Measurements from ENCODE around the gene STX12.

STX12 gene

GRCh38 chr1:27726173-27727044 is 46.6 kb upstream of the STX12 start:
- no CpG with 5 or more reads among the region's 46 CpGs for WGBS (ENCODE audit: extremely low coverage, insufficient coverage, insufficient read length)
- H3K18ac ChIP-seq (ENCODE audit: low read length) = peak overlapping the region; percentile 42
- H4K91ac ChIP-seq (ENCODE audit: low read depth, low read length) = peak overlapping the region; percentile 16
- peak overlapping the region; percentile 3 for H2BK12ac ChIP-seq (ENCODE audit: low read length)
- no peak overlapping the region for H2AK5ac ChIP-seq (ENCODE audit: low read length)
- H3K79me2 ChIP-seq (ENCODE audit: control insufficient read depth, insufficient read depth, low read length, poor library complexity) = peaks cover 7% of the 10 kb centered on the region
- no peaks in the 10 kb centered on the region for H3K9me3 ChIP-seq (ENCODE audit: insufficient read depth, low read depth, low read length)
- peak overlapping the region; percentile 17 for H3K4ac ChIP-seq (ENCODE audit: low read depth, low read length)
- H3K36me3 ChIP-seq (ENCODE audit: control insufficient read depth in 1 of 2, insufficient read depth in 2 of 2, low read length in 2 of 2) = peaks cover 0 to 1% of the 10 kb centered on the region in 2 experiments
- H3K4me2 ChIP-seq (ENCODE audit: low read length) = peak overlapping the region; percentile 79
- H3K27ac ChIP-seq (ENCODE audit: low read depth, low read length) = peak overlapping the region; percentile 87
- peaks cover 0 to 6% of the 10 kb centered on the region in 2 experiments for H3K4me1 ChIP-seq (ENCODE audit: control insufficient read depth in 1 of 2, insufficient read depth in 2 of 2, low read length in 2 of 2)
- H2BK5ac ChIP-seq (ENCODE audit: low read depth, low read length, poor library complexity) = peak overlapping the region; percentile 38
- peak overlapping the region; percentile 39 for H3K9ac ChIP-seq (ENCODE audit: low read length)
- H2AFZ ChIP-seq (ENCODE audit: insufficient read depth, low read length, poor library complexity) = peak overlapping the region; percentile 97
- peak overlapping the region; percentile 71 for H2BK120ac ChIP-seq (ENCODE audit: insufficient read depth, low read length, poor library complexity)
- peak overlapping the region; percentile 86 for H3K14ac ChIP-seq (ENCODE audit: low read length)
- peaks cover 10% of the 10 kb centered on the region for H3K79me1 ChIP-seq (ENCODE audit: low read length)
- H3K23ac ChIP-seq (ENCODE audit: low read length) = no peak overlapping the region
- H3K27me3 ChIP-seq (ENCODE audit: insufficient read depth, low read length) = no peaks in the 10 kb centered on the region
- H4K12ac ChIP-seq (ENCODE audit: low read depth, low read length) = peak overlapping the region; percentile 83
- peak overlapping the region; percentile 85 for H3K4me3 ChIP-seq (ENCODE audit: low read depth, low read length)
- peak overlapping the region; percentile 50 for H4K8ac ChIP-seq (ENCODE audit: low read depth, low read length)
- DNase-seq = peak in 1 of 2 donors; percentile 30

GRCh38 chr1:27727126-27727525 is 45.9 kb upstream of the STX12 start:
- peaks cover 0 to 6% of the 10 kb centered on the region in 2 experiments for H3K4me1 ChIP-seq (ENCODE audit: control insufficient read depth in 1 of 2, insufficient read depth in 2 of 2, low read length in 2 of 2)
- H3K14ac ChIP-seq (ENCODE audit: low read length) = no peak overlapping the region
- H3K27ac ChIP-seq (ENCODE audit: low read depth, low read length) = no peak overlapping the region
- H3K79me2 ChIP-seq (ENCODE audit: control insufficient read depth, insufficient read depth, low read length, poor library complexity) = peaks cover 7% of the 10 kb centered on the region
- H4K12ac ChIP-seq (ENCODE audit: low read depth, low read length) = no peak overlapping the region
- H3K18ac ChIP-seq (ENCODE audit: low read length) = no peak overlapping the region
- no peak overlapping the region for H3K4ac ChIP-seq (ENCODE audit: low read depth, low read length)
- H3K27me3 ChIP-seq (ENCODE audit: insufficient read depth, low read length) = no peaks in the 10 kb centered on the region
- H2BK12ac ChIP-seq (ENCODE audit: low read length) = no peak overlapping the region
- no peak overlapping the region for H3K9ac ChIP-seq (ENCODE audit: low read length)
- no peak overlapping the region for H3K4me3 ChIP-seq (ENCODE audit: low read depth, low read length)
- whole genome bisulfite sequencing (ENCODE audit: extremely low coverage, insufficient coverage, insufficient read length) = no CpG with 5 or more reads among the region's 3 CpGs
- H3K9me3 ChIP-seq (ENCODE audit: insufficient read depth, low read depth, low read length) = no peaks in the 10 kb centered on the region
- peaks cover 10% of the 10 kb centered on the region for H3K79me1 ChIP-seq (ENCODE audit: low read length)
- H2AK5ac ChIP-seq (ENCODE audit: low read length) = no peak overlapping the region
- H2BK120ac ChIP-seq (ENCODE audit: insufficient read depth, low read length, poor library complexity) = no peak overlapping the region
- no peak overlapping the region for H4K8ac ChIP-seq (ENCODE audit: low read depth, low read length)
- H3K36me3 ChIP-seq (ENCODE audit: control insufficient read depth in 1 of 2, insufficient read depth in 2 of 2, low read length in 2 of 2) = peaks cover 0 to 1% of the 10 kb centered on the region in 2 experiments
- DNase-seq = peak in 1 of 2 donors; percentile 18
- no peak overlapping the region for H2BK5ac ChIP-seq (ENCODE audit: low read depth, low read length, poor library complexity)
- H2AFZ ChIP-seq (ENCODE audit: insufficient read depth, low read length, poor library complexity) = no peak overlapping the region
- H3K23ac ChIP-seq (ENCODE audit: low read length) = no peak overlapping the region
- H4K91ac ChIP-seq (ENCODE audit: low read depth, low read length) = no peak overlapping the region
- H3K4me2 ChIP-seq (ENCODE audit: low read length) = no peak overlapping the region

- Histone ChIP-seq H2AFZ (ENCODE audit: insufficient read depth, low read length, poor library complexity) (no peak overlapping the region), H3K4me1 (ENCODE audit: control insufficient read depth in 1 of 2, insufficient read depth in 2 of 2, low read length in 2 of 2) (no peaks in the 10 kb centered on the region), H3K23ac (ENCODE audit: low read length) (no peak overlapping the region), H2AK5ac (ENCODE audit: low read length) (no peak overlapping the region), H3K4me2 (ENCODE audit: low read length) (no peak overlapping the region), H2BK5ac (ENCODE audit: low read depth, low read length, poor library complexity) (no peak overlapping the region), H3K18ac (ENCODE audit: low read length) (no peak overlapping the region), H4K12ac (ENCODE audit: low read depth, low read length) (no peak overlapping the region), H4K91ac (ENCODE audit: low read depth, low read length) (no peak overlapping the region), H3K79me1 (ENCODE audit: low read length) (no peaks in the 10 kb centered on the region), H3K4ac (ENCODE audit: low read depth, low read length) (no peak overlapping the region), H3K79me2 (ENCODE audit: control insufficient read depth, insufficient read depth, low read length, poor library complexity) (no peaks in the 10 kb centered on the region), H3K14ac (ENCODE audit: low read length) (no peak overlapping the region), H3K4me3 (ENCODE audit: low read depth, low read length) (no peak overlapping the region), H3K27ac (ENCODE audit: low read depth, low read length) (no peak overlapping the region), H4K8ac (ENCODE audit: low read depth, low read length) (no peak overlapping the region), H3K36me3 (ENCODE audit: control insufficient read depth in 1 of 2, insufficient read depth in 2 of 2, low read length in 2 of 2) (peaks cover 11 to 14% of the 10 kb centered on the region in 2 experiments), H2BK120ac (ENCODE audit: insufficient read depth, low read length, poor library complexity) (no peak overlapping the region), H3K9ac (ENCODE audit: low read length) (no peak overlapping the region), H3K9me3 (ENCODE audit: insufficient read depth, low read depth, low read length) (no peaks in the 10 kb centered on the region), H2BK12ac (ENCODE audit: low read length) (no peak overlapping the region), H3K27me3 (ENCODE audit: insufficient read depth, low read length) (no peaks in the 10 kb centered on the region)
- WGBS (ENCODE audit: extremely low coverage, insufficient coverage, insufficient read length) = no CpG with 5 or more reads among the region's 3 CpGs
- DNase-seq = no peak
Measured at GRCh38 chr1:27736252-27736651, 36.8 kb upstream of the STX12 start.

- H2BK12ac ChIP-seq (ENCODE audit: low read length) = no peak overlapping the region
- no peak overlapping the region for H4K91ac ChIP-seq (ENCODE audit: low read depth, low read length)
- no peak overlapping the region for H3K14ac ChIP-seq (ENCODE audit: low read length)
- H2BK120ac ChIP-seq (ENCODE audit: insufficient read depth, low read length, poor library complexity) = no peak overlapping the region
- H3K4me2 ChIP-seq (ENCODE audit: low read length) = no peak overlapping the region
- no peak overlapping the region for H2AK5ac ChIP-seq (ENCODE audit: low read length)
- no peak overlapping the region for H4K12ac ChIP-seq (ENCODE audit: low read depth, low read length)
- H3K79me1 ChIP-seq (ENCODE audit: low read length) = no peaks in the 10 kb centered on the region
- no peak overlapping the region for H3K4ac ChIP-seq (ENCODE audit: low read depth, low read length)
- H3K23ac ChIP-seq (ENCODE audit: low read length) = no peak overlapping the region
- WGBS (ENCODE audit: extremely low coverage, insufficient coverage, insufficient read length) = no CpG with 5 or more reads among the region's 6 CpGs
- no peak overlapping the region for H2BK5ac ChIP-seq (ENCODE audit: low read depth, low read length, poor library complexity)
- no peak overlapping the region for H3K27ac ChIP-seq (ENCODE audit: low read depth, low read length)
- H3K18ac ChIP-seq (ENCODE audit: low read length) = no peak overlapping the region
- no peaks in the 10 kb centered on the region for H3K27me3 ChIP-seq (ENCODE audit: insufficient read depth, low read length)
- no peak overlapping the region for H3K9ac ChIP-seq (ENCODE audit: low read length)
- H4K8ac ChIP-seq (ENCODE audit: low read depth, low read length) = no peak overlapping the region
- no peak for DNase-seq
- no peak overlapping the region for H3K4me3 ChIP-seq (ENCODE audit: low read depth, low read length)
- H2AFZ ChIP-seq (ENCODE audit: insufficient read depth, low read length, poor library complexity) = no peak overlapping the region
- no peaks in the 10 kb centered on the region for H3K4me1 ChIP-seq (ENCODE audit: control insufficient read depth in 1 of 2, insufficient read depth in 2 of 2, low read length in 2 of 2)
- peaks cover 7 to 19% of the 10 kb centered on the region in 2 experiments for H3K36me3 ChIP-seq (ENCODE audit: control insufficient read depth in 1 of 2, insufficient read depth in 2 of 2, low read length in 2 of 2)
- H3K9me3 ChIP-seq (ENCODE audit: insufficient read depth, low read depth, low read length) = no peaks in the 10 kb centered on the region
- H3K79me2 ChIP-seq (ENCODE audit: control insufficient read depth, insufficient read depth, low read length, poor library complexity) = no peaks in the 10 kb centered on the region
Measured at GRCh38 chr1:27741121-27741520, 31.9 kb upstream of the STX12 start.

Data from trophoblast cell (in vitro differentiated cells and primary cell).